Osteocyte (in vitro differentiated cells): ENCODE measurements around the gene B3GALNT2. TPM values are rescaled to one million over a fixed set of nuclear protein-coding genes. Genes with fewer than 3 reads are reported as not detected.

Experiments
- DNase-seq: peaks from one replicate; pipeline ENCODE4 v3.0.0; 2021; ENCODE audit warnings: mixed read lengths; ENCODE audit not compliant: unreplicated experiment; ENCODE audit errors: extremely low spot score
- H3K27ac Mint-ChIP-seq: one replicate; pipeline ENCODE4 v1.8.0; 2021; ENCODE audit warnings: mild to moderate bottlenecking, mixed read lengths; ENCODE audit not compliant: unreplicated experiment
- H3K27me3 Mint-ChIP-seq: one replicate; pipeline ENCODE4 v1.8.0; 2021; ENCODE audit warnings: mixed read lengths; ENCODE audit not compliant: unreplicated experiment
- H3K36me3 Mint-ChIP-seq: one replicate; pipeline ENCODE4 v1.8.0; 2021; ENCODE audit warnings: mixed read lengths; ENCODE audit not compliant: unreplicated experiment
- H3K4me1 Mint-ChIP-seq: one replicate; pipeline ENCODE4 v1.8.0; 2021; ENCODE audit warnings: mixed read lengths; ENCODE audit not compliant: unreplicated experiment
- H3K4me3 Mint-ChIP-seq: one replicate; pipeline ENCODE4 v1.8.0; 2021; ENCODE audit warnings: mild to moderate bottlenecking, moderate library complexity, mixed read lengths; ENCODE audit not compliant: unreplicated experiment
- H3K9me3 Mint-ChIP-seq: one replicate; pipeline ENCODE4 v1.8.0; 2021; ENCODE audit warnings: mixed read lengths; ENCODE audit not compliant: unreplicated experiment
- CTCF ChIP-seq: fragments of 200-600 bp; sonication (generic); IDR thresholded peaks from 2 replicates; pipeline ENCODE4 v1.5.0; 2021; ENCODE audit warnings: antibody characterized with exemption, mild to moderate bottlenecking, moderate library complexity
- total RNA-seq: library from RNA; stranded (reverse); gene quantifications from 2 replicates; pipeline ENCODE4 v1.2.1, GENCODE V29; 2021

B3GALNT2 gene
- total RNA-seq, 1 donor from 2014 or later = 31.3 TPM

- no peak overlapping the region for H3K27ac Mint-ChIP-seq
- no peak overlapping the region for H3K4me3 Mint-ChIP-seq
- DNase-seq = no peak
- no peaks in the 10 kb centered on the region for H3K27me3 Mint-ChIP-seq
- no peak for TF ChIP-seq CTCF
- H3K9me3 Mint-ChIP-seq = no peaks in the 10 kb centered on the region
- H3K36me3 Mint-ChIP-seq = peaks cover 8% of the 10 kb centered on the region
- H3K4me1 Mint-ChIP-seq = peaks cover 1% of the 10 kb centered on the region
Observed at GRCh38 chr1:235429143-235429542, 75.1 kb downstream of the B3GALNT2 start.

GRCh38 chr1:235427447-235427846, 76.8 kb downstream of the B3GALNT2 start:
- H3K27ac Mint-ChIP-seq = no peak overlapping the region
- no peaks in the 10 kb centered on the region for H3K9me3 Mint-ChIP-seq
- peaks cover 2% of the 10 kb centered on the region for H3K36me3 Mint-ChIP-seq
- TF ChIP-seq CTCF = no peak
- H3K4me1 Mint-ChIP-seq = peaks cover 1% of the 10 kb centered on the region
- DNase-seq = no peak
- no peak overlapping the region for H3K4me3 Mint-ChIP-seq
- no peaks in the 10 kb centered on the region for H3K27me3 Mint-ChIP-seq

GRCh38 chr1:235426680-235427079, 77.6 kb downstream of the B3GALNT2 start:
- H3K27ac Mint-ChIP-seq = no peak overlapping the region
- peaks cover 2% of the 10 kb centered on the region for H3K36me3 Mint-ChIP-seq
- no peaks in the 10 kb centered on the region for H3K9me3 Mint-ChIP-seq
- peaks cover 4% of the 10 kb centered on the region for H3K4me1 Mint-ChIP-seq
- H3K27me3 Mint-ChIP-seq = no peaks in the 10 kb centered on the region
- no peak for DNase-seq
- no peak overlapping the region for H3K4me3 Mint-ChIP-seq
- TF ChIP-seq CTCF = no peak

GRCh38 chr1:235426143-235426542, 78.1 kb downstream of the B3GALNT2 start:
- Mint-ChIP-seq H3K4me3 (no peak overlapping the region), H3K27me3 (no peaks in the 10 kb centered on the region), H3K36me3 (peaks cover 3% of the 10 kb centered on the region), H3K4me1 (peaks cover 4% of the 10 kb centered on the region), H3K9me3 (no peaks in the 10 kb centered on the region), H3K27ac (no peak overlapping the region)
- no peak for DNase-seq
- no peak for TF ChIP-seq CTCF

- DNase-seq = no peak
- H3K36me3 Mint-ChIP-seq = peaks cover 5% of the 10 kb centered on the region
- H3K4me1 Mint-ChIP-seq = peaks cover 4% of the 10 kb centered on the region
- H3K27me3 Mint-ChIP-seq = no peaks in the 10 kb centered on the region
- no peak overlapping the region for H3K4me3 Mint-ChIP-seq
- H3K27ac Mint-ChIP-seq = no peak overlapping the region
- H3K9me3 Mint-ChIP-seq = no peaks in the 10 kb centered on the region
- no peak for TF ChIP-seq CTCF
Observed at GRCh38 chr1:235425357-235425756, 78.9 kb downstream of the B3GALNT2 start.
